Measurements from ENCODE around the gene PHF2.

DNA sequence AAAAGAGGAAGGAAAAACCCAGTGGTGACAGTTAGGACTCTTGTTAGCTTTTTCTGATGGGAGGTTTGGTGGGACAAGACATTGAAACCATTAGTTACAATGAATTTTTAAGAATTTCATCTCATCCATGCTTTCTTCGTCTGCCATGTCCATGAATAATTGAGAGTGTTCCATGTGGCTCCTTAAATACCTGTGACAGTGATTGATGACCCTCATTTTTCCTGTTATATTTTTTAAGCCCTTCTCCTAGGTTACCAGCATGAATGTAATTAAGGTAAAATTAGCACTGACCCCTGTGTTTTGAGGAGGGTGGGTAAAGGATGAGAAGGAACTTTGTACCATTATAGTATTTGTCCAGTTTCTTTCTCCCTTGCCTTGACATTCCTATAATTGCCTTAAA lies 23.5 kb upstream of the PHF2 start:
- TF ChIP-seq, protein P1, sequence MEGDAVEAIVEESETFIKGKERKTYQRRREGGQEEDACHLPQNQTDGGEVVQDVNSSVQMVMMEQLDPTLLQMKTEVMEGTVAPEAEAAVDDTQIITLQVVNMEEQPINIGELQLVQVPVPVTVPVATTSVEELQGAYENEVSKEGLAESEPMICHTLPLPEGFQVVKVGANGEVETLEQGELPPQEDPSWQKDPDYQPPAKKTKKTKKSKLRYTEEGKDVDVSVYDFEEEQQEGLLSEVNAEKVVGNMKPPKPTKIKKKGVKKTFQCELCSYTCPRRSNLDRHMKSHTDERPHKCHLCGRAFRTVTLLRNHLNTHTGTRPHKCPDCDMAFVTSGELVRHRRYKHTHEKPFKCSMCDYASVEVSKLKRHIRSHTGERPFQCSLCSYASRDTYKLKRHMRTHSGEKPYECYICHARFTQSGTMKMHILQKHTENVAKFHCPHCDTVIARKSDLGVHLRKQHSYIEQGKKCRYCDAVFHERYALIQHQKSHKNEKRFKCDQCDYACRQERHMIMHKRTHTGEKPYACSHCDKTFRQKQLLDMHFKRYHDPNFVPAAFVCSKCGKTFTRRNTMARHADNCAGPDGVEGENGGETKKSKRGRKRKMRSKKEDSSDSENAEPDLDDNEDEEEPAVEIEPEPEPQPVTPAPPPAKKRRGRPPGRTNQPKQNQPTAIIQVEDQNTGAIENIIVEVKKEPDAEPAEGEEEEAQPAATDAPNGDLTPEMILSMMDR (IDR thresholded peaks at IDR 0.05), result no peak
- no peak for TF ChIP-seq POLR2A (IDR thresholded peaks at IDR 0.05)

Measured in thyroid gland (tissue), 4 donors.